CD4-positive, alpha-beta T cell treated with Interleukin-2 at 100 ng/mL for 4 hours (primary cell): ENCODE data around the gene FMNL2.

Experiments used
- DNase-seq: peaks from one replicate; pipeline ENCODE4 v3.0.0-alpha.2; 2020; ENCODE audit warnings: low spot score

Gene FMNL2

DNA sequence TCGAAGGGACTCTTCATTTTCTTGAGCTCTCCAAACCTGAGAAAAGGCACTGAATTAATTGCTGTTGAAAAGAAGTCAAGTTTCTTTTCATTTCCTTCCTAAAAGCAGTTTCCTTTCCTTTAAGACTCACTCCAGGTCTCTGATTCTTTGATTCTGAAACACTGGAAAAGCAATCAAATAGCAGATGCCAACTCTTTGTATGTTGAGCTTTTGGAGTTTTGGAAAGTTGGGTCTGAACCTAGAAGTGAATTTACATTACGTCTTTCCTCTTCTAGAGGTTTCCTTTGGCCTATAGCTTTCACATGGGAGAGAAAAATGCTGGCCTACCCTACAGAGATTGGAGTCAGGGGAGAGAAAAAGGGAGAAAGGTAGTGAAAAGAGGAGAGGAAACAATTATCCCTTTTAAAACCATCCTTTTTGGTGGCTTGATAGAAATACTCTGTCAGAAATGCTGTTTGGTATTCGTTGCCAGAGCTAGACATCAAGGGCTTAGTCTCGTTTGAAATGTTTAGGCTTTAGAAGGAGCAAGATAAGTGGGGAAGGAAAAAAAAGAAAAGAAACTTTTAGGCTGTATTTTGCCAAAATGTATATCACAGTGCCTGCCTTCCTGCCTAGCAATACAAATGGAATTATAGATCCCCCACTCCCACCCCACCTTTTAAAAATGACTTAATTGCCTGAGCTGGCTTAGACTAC lies 194.6 kb downstream of the FMNL2 start:
- no peak for DNase-seq

DNA sequence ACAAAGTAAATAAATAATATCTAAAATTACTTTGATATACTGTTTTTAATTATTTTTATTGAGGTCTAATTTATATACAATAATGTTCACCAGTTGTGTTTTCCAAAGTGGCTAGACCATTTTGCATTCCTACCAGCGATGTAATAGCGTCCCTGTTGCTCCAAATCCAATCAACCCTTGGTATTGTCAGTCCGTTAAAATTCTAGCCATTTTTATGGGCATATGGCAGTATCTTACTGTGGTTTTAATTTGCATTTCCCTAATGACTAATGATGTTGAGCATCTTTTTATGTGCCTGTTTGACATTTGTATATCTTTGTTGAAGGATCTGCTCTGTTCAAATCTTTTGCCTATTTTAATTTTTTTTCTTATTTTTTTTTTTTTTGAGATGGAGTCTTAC lies 197.3 kb downstream of the FMNL2 start:
- DNase-seq = no peak

DNA sequence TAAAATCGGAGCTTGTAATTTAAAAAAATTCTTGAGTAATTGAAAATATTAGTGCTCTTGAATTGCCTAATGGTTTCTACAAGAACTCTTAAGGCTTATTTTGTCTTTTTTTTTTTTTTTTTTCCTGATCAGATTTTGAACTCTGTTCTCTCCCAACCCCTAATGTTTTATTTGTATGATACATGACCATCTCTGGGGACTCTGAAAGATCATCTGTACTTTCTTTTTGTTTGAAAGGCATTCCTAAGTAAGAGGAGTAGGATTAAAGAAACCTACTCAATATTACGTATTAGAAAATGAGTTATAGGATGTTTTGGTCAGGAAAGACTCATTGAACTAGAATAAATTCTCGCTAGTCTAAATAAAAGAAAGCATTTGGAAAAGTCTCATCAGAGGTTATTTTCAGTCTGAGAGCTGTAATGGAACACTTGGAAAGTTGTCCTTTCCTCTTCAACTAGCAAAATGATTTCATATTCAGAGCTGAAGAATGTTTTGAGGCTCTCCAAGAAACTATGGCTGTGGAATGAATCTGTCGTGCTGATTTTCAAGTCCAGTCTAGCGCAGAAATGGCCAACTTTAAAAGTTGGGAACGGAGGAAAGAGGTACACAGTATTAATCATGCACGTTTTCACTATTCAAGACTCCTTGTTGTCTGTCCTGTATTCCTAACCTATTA lies 199.6 kb downstream of the FMNL2 start:
- DNase-seq = no peak

DNA sequence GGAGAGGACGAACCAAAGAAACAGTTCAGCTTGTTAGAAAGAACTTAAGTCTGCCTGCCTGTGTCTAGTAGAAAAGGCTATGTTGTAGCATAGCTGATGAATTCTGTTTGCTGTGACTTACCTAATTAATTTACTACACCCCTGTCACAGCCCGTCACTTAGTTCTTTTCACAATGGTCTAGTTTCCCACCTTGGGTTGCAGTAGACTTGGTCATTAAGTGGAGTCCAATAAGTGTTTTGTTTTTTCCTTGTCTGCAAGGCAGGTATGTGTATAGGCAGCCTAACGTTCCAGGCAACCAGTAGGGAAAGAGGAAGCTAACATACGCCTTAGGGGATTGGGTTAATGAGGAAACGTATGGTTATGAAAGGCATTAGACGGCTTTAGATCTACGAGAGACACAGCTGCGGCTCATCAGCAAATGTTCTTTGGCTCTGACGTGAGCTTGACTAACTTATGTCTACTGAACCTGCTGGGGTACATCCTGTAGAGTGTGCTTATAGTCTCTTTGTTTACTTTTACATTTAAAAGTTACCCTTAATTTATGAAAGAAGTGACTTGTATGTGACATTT lies 202.2 kb downstream of the FMNL2 start:
- DNase-seq = no peak

DNA sequence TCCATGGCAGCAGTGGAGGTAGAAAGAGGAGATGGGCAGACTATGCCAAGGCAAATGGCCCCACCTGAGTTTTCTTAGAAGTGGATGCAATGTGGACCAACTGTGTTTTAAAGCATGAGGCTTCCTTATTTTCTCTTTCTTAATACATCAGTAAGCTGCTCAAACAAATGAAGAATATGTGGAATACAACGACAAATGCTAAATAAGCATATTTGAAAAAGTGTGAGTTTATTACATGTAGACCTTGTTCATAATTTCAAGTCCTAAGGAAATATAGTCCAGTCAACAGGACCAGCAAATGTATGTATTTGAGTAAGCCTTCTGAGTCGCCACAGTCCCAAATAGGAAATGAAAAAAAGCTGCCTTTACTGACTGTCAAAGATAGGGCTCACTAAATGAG lies 204.4 kb downstream of the FMNL2 start:
- no peak for DNase-seq

DNA sequence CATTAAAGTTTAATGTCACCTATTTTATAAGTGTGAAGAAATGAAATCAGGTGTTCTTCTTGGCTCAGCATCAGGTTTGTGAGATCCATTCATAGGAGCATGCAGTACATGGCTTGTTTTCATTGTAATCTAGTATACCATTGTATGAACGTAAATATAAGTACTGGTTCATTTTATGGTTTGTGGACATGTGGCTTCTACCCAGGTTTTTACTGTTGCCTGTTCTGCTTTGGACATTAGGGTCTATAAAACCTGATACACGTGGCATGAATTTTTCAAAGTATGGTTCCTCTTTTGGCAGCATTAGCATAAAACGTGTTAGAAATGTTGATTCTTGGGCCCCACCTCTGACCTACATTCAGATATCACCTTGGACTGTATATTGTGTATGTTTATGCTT lies 206.7 kb downstream of the FMNL2 start:
- no peak for DNase-seq

DNA sequence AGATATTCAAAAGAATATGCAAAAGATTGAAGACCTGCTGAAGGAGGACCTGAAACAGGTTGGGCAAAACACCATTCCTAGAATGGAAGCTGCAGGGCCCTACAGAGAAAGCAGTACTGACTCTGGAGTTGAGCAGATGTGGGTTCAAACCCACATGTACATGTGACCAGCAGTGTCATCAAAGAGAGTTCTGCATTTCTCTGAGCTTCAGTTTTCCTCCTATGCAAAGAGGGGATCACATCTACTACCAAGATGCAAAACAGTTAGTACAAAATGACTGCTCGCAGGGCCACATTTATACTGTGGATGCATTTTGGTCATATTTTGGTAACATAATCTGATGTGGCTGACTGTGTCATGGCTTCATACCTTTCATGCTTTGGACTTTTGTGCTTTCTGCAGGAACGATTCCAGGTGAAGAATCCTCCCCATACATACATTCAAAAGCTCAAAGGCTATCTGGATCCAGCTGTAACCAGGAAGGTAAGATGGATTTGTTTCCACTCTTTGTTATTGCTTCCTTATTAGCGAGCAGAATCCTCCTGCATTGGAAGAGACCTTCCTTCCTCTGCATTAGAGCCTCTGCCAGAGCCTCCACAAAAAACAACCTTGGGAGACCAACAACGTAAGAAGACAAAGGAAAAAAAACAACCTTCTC lies 207.5 kb downstream of the FMNL2 start:
- no peak for DNase-seq

DNA sequence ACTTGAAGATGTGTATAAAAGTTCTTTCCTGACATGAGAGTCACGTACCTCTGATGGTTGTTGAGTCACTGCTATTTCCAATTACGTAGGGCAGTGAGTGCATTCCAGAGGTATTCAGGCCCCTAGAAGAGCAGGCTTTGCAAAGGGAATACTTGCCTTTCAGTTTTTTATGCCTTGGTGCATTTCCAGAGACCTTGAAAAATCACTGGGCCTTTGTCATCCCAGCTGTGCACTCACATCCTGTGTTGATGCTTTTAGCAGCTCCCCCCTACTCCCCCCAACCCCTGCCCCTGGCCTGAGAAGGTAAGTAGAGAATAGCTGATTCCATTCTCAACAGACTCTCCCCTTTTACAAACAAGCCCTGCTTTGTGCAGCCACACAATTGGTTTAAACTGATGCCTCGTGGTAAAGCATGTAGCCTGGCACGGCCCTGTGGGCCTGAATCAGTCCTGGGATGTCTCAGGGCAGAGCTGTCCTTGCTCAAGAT lies 208.1 kb downstream of the FMNL2 start:
- no peak for DNase-seq

DNA sequence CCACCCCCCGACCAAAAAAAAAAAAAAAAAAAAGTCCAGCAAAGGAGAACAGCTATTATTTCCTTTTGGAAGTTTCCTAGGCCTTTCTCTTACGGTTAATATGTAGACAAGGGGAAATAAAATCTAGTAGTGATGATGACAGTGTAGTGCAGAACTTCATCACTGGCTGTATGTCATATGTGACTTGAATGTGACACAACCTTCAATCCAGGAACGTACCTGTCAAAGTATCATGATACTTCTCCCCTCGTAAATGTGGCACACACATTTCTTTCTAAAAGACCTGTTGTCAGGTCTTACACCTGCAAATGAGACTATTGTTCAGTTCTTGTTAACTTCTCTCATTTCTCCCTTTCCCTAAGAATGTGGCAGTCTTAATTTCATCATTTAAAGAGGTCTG lies 208.7 kb downstream of the FMNL2 start:
- DNase-seq = no peak

DNA sequence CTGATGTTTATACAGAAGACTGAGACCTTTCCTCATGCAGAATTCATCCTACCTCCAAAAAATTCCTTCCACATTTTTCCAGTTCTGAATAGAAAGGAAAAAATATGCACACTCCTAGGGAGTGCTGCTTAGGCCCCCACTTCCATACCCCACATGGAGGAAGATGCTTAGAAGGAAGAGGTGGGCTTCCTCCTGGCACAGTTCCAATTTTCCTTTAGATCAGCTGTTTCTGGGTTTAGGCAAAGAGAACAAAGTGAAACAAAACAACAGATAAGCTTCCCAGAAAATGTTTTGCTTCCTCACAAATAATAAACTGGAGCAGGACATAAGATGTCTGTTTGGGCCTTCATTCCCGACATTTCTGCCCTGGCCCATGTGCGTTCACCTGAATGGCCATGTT lies 209.7 kb downstream of the FMNL2 start:
- DNase-seq = no peak

DNA sequence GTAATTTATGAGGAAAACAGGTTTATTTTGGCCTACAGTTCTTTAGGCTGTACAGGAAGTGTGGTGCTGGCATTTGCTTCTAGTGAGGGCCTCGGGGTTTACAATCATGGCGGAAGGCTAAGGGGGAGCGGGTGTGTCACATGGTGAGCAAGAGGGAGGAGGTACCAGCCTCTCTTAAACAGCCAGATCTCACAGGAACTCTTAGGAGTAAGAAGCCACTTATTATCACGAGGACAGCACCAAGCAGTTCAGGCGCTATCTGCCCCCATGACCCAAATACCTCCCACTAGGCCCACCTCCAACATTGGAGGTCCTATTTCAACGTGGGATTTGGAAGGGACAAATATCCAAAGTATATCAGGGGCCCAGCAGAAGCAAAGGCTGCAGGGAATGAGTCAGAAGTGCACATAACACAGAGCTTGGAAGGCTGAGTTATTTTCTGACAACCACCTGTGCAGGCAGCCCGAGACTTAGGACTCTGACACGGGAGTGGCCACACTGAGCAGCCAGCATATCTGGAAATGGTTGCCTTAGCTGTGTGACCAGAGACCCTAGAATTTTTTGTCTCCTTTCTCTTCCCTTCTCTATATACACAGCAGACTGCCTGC lies 211.4 kb downstream of the FMNL2 start:
- no peak for DNase-seq

DNA sequence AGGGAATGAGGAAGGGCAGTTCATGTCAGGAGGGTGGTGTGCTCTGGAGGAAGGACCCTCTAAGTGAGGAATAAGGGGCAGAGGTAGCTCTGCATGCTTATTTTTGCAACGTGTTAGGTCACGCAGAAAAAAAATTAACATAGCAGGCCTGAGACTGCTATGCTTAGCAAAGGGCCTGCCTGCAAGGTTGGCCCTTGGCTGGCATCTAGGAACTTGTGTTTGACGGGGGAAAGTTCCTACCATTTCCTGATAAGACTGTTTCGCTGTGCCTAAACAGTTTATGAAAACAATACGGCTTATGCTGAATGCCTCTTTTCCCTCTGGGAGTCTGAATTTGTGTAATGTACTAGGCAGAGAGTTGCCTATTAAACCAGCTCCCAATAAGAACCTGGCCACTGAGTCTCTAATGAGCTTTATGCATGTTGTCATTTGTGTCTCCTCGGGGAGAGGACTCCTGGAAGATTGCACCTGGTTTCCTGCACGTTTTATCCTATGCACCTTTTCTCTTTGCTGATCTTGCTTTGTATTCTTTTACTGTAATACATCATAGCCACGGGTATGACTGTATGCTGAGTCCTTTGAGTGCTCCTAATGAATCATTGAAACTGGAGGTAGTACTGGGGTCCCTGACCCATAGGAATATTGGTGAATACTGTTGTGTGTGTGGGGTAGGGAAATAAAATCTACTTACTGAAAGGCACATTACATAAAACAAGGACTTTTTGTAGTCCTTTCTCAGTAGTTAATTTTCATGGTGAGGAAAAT lies 213.3 kb downstream of the FMNL2 start:
- no peak for DNase-seq

DNA sequence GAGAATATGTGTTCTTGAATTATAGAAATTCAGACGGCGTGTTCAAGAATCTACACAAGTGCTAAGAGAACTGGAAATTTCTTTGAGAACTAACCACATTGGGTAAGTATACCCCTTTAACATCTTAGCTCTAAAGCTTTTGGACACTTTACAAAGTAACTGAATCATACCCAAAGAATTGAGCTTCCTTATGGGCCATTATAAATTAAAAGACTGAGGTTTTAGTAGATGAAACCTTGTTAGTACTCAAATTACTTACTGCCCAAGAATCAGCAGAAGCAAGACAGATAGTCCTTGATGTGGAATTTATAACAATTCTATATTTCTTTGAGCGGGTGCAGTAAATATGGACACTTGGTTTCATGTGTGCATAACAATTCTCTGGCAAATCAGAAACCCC lies 214.0 kb downstream of the FMNL2 start:
- DNase-seq = no peak

DNA sequence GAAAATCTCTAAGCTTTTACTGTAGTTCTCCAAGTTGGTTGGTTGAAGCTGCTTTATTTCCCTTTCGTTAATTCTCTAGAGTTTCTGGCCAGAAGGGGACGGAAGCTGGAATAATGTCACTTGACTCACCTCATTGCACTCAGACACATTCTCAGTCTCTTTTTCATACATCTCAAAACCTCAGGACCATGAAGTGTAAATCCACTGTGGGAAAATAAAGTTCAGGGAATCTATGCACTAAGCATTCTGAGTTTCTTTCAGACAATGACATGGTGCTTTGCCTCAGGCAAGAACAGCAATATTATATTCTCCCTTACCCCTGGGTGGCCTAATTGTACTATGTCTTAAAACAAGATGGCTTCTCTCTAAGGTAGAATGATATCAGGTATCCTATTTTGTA lies 214.4 kb downstream of the FMNL2 start:
- DNase-seq = no peak

DNA sequence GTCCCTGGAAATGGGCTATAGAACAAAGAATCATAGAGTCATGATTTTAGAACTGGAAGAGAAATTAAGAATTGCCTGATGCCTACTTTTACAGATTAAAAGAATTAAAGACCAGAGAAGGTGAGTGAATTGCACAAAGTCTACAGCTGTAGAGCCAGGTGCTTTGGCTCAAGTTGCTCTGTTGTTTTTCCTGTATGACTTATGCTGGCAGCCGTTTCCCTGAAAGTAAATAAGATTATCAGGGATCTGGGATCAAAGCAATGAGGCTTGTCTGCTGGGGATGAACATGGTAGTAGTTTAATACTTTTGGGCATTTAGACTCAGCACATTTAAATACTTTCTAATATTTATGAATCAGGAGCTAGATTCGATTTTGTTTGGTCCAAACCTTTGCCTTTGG lies 215.4 kb downstream of the FMNL2 start:
- DNase-seq = no peak

DNA sequence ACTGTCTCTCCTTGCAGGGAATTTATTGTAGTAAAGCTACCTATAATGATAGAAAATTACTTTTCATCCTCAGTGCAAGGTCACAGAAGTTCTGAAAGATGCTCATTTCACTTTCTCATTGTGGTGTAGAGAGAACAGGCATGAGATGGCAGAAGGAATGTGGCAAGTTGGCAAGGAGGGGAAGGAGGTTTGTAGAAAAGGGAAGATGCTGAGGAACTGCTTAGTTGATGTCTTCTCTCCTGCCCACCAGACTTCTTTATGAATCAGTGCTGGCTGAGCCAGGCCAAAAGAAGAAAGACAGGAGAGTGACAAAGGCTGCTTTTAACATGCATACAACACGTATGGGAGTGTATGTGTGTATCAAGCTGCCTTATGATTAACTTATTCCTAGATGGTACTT lies 217.9 kb downstream of the FMNL2 start:
- no peak for DNase-seq

DNA sequence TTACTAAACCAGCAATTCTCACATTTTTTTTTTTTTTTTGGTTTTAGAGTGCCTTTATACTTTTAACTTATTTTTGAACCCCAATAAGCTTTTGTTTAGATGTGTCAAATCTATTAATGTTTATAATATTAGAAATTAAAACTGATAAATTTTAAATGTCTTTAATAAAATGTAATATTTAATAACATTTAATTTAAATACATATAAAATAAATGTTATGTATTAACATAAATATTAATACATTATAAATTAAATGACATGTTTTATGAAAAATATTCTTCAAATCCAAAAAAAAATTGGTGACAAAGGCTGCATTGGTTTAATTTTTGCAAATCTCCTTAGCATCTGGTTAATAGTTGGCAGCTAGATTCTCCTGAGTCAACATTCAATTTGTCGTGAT lies 218.5 kb downstream of the FMNL2 start:
- DNase-seq = no peak

DNA sequence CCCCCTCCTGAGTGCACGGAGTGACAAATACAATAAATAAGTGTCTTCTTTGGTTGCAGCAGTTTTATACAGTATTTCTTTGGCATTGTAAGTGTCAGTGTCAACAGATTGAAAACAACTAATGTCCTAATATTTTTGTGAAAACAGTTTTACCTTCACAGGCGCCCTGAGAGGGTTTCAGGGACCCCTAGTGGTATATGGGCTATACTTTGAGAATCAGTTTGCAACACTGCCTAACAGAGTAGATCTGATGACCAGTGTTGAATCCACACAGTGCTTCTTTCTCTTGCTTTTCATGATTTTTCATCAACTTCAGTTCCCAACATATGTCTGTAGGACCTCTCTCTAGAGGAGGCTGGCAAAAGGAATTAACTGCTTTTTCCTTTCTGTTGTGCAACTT lies 220.1 kb downstream of the FMNL2 start:
- no peak for DNase-seq

DNA sequence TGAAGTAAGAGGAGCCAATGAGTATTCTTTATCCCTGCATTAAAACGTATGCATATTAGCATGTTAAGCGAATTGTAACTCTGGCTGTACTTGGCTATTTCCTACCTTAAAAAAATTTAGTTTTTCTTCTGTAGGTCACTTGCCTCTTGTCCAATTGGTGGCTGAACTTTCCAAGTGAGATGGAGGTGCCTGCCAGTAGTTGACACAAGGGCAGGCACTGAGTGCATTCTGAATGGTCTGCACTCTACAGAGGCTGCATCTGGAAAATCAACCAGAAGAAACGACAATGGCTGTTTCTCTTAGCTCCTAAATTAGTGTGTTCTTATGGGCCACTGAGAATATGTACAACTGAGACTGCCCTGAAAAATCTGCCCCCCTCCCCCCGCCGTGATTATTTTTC lies 221.5 kb downstream of the FMNL2 start:
- no peak for DNase-seq

DNA sequence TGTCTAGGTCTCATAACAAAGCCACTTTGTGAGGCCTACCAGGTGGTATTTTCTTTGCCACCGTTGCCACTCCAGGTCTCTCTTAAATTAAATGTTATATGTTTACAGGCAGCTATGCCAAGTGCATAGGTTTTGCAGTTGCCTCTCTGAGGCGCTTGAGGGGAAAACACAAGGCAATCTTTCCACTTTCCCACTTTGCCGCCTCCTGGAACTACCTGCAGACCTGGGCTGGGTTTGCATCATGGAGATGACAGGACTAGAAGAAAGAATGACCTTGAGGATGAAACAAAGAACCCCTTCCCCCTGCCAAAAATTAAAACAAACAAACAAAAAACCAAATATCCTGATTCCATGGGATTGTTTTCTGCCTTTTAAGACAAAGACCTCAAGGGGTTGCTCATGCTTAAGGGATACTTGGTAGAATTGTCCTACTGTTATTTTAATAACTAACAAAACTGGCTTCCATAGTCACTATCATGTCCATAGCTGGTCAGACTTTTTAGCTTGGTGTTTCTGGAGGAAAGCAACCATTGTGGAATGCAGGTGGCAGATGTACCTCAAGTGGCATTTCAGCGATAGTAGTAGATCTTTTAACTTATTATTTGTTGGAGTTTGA lies 222.4 kb downstream of the FMNL2 start:
- DNase-seq = no peak
